ENCODE data around the gene MAP1LC3A.

The MAP1LC3A gene

DNA sequence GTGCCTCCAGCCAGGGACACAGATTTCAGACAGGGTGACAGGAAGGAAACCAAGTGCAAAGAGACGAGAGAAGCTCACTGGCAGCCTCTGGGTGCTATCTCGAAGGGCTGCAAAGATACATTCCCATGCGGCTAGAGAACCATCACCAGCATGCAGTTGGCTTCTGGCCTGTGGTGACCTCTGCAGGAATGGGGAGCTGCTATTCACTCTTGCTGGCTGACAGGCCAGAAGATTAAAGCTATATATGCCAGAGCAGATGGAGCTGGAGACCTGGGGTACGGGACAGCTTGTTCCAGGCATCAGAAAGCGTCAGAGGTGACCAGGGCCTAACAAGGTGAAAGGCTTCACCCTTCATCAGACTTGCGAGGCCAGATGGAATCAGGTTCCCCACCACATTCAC is 20.0 kb downstream of the MAP1LC3A start:
- DNase-seq: no peak

DNA sequence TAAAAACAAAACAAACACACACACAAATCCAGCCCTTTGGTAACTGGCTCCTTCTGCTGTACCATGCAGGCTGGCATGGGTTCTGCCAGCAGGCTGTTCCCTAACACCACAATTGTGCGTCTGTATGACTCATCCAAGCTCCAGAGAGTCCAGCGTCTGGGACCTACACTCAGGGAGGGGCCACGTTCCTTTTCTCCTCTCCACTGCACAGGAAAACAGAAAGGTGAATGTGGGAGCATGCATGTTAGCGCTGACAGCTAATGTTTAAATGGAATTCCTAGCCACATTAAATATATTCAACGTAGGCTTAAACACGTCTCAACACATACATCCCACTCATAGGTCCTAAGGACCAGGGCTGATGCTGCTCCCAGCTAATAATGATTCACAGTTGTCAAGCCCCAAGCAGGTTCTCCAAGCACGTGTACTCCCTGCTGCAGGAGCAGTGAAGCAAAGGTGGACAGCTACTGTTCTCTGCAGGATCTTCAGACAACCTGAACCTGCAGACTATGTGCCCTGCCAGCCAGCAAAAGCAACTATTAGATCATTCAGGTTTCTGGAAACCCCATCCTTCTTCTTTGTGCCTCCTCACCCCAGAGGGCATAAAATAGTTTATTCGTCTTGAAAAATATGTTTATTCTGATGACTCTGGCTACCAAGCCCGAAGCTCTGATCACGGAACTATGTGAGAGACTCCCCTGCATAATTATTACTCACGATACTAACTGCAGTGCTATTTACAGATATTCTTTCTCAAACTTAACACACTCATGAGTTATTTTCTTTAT is 20.9 kb downstream of the MAP1LC3A start:
- DNase-seq: no peak

DNA sequence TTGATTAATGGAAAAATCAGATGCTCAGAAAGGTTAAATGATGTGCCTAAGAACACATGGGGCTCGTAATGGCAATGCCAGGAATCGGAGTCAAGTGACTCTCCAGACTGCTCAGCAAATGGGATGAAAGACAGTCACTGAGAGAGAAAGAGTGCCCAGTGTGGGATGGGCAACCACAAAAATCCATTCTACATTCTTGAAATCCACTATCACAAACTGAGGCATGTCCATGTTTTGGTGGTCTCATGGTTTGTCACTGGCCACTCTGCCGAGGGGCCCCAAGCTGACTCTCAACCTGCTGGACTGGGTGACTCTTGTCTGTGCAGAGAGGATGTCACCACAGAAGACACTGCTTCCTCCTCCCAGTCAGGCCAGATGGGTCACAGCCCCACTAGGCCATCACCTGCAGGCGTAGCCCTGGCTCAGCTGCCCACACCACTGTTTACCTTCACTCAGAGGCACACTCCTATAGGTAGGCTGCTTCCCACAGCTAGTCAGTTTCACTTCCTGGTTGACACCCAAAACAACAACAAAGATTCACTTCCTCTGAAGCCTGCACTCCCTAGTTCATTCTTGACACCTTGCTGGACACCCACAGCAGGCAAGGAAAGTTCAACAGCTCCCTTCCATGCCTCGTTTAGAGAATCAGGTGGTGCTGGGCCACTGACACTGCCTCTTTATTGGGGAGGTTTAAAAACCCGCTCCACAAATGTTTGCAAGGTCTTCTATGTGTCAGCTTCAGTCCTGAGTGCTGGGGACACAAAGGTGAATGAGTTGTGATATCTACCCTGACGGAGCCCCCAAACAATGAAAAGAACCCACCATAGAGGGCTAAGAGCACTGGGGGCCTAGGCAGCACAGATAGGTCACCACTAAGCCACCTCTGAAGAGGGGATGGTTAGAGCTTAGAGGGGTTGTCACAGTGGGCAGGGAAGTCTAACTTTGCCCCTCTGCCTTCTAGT is 21.7 kb downstream of the MAP1LC3A start:
- DNase-seq: no peak

DNA sequence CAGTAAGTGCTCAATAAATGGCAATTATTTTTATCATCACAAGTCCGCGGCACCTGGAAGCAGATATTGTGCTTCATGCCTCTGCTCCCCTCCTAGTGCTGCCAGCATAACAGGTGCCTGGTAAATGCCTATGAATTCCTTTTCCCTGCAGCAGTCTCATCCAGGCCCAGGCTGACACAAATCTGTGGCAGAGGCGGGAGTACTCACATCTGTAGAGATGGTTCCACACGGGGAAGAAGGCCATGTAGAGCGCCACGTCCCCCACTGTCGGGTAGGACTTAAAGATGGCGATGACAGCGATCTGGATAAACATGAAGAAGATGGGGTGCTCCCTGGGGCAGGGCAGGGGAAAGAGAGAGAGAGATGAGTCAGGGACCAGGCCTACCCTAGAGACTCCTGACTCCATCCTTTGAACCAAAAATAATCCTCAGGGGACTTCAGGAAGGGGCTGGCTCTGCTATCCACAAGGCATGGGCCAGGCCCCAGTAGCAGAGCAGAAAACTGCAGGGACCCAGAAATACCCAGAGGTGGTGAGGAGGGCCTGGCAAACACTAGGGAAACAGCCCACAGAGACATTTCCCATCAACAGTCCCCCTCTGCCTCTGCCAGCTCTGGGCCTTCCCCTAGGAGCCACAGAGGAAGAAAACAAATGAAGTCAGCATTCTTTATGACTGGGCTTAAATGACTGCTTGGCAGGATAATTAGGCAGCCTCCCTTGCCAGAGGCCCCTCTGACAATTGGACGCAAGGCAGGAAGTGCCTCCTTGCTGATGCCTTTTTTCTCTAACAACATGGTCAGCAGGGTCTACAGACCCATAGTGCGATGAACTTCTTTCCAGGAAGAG is 23.0 kb downstream of the MAP1LC3A start:
- no peak for DNase-seq

DNA sequence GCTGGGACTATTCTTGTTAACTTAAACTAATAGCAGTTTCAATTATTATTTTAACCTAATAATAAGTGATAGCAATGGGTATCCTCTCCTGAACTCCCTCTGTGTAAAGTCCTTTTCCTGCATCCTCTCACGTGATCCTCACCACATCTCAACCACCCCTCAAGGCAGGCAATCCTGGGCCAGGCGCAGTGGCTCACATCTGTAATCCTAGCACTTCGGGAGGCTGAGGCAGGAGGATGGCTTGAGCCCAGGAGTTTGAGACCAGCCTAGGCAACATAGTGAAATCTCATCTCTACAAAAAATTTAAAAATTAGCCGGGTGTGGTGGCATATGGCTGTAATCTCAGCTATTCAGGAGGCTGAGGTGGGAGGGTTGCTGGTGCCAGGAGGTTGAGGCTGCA is 23.7 kb downstream of the MAP1LC3A start:
- no peak for DNase-seq

DNA sequence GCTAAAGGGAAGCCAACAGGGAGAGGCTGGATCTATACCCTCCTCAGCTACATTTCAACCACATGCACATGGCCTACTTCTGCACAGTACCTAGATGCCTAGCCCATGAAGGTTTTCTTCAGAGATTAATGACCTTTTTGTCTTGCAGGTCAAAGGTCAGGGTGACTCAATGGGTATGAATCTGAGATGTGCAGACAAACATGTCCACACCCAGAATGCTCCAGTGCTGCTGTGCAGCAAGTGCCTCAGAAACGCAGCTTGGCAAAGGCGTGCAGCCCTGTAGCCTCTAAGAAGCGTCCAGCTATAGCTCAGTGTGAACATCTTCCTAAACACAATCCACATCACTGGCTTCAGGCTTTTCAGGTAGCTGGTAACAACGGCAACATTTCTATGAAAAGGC is 24.4 kb downstream of the MAP1LC3A start:
- no peak for DNase-seq

DNA sequence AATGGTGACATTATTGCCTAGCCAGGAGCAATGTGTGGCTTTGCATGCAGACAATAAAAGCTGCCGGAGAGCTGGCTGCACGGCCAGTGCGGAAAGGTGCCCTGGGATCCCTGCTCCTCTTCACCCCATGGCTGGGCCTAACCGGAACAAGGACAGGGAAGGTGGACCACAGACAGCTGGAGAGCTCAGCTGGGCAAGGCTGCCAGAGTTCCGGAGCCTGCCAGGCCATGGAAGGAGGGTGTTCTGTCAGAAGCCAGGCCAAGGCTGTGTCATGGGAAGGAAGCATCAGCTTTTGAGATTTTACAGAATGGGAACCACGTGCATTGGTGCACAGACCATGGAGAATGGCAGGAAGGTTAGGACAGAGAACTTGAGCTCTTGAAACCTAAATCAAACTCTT is 25.0 kb downstream of the MAP1LC3A start:
- DNase-seq: no peak

DNA sequence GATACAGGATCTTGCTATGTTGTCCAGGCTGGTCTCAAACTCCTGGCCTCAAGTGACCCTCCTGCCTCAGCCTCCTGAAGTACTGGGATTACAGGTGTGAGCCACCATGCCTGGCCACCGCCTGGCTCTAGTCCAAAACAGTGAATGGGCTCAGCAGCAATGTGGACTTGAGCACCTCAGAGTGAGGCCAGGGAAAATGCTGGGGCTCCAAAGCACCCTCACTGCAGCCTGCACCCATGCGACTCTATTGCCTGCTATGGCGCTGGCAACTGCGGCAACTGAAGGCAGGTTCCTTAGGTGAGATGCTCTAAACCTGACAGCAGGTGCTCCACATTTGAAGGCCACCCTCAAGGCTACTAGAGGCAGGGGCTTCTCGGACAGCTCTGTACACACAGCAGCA is 26.5 kb downstream of the MAP1LC3A start:
- DNase-seq: no peak

DNA sequence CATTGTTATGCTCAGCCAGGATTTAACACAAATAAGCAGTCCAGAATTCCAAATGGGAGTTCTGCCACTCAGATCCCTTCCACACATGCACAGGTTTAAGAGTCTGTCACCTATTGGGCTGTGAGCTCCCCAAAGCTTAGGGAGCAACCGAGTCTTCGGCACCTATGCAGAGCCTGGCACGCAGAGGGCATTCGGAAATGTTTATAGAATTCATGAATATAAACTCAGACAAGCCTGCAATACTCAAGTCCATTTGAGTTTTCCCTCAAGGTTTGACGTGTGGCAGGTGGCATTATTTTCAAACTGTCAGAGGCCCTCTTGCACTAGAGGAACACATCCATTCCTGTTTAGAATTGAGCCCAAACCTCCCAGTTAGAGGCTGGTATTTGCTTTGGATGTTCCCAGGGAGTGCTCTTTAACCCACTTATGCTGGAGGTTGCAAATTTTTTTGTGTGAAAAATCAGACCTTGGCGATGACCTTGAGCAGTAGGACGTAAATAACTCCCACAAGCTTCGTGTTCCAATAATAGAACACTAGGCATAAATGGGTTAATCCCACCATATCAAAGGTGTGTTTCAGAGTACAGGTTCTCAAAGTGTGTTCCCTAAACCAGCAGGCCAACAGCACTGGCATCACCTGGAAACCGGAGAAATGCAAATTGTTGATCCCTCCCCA is 28.1 kb downstream of the MAP1LC3A start:
- DNase-seq: no peak

DNA sequence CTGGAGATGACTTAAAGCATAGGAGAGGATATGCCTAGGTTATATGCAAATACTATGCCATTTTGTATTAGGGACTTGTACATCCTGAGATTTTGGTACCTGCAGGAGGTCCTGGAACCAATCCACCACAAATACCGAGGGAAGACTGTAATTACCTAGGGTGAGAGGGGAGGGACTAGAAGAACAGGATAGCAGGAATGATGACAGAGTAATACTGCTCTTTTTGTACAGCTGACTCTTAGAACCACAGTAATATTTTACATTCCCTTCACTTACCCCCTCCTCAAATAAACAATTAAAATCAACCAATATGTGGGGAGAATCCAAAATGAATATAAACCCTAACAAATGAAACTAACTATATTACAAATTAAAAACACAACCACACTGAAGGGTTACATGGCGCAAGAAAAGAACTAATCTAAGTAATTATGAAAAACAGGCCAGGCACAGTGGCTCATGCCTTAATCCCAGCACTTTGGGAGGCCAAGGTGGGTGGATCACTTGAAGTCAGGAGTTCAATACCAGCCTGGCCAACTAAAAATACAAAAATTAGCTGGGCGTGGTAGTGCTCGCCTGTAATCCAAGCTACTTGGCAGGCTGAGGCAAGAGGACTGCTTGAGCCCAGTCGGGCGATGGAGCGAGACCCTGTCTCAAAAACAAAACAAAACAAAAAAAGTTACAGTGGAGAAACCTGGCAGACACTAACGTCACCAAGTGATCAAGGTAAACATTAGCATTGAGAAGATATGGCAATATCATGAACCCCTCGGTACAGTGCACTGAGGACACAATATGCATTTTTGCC is 37.1 kb downstream of the MAP1LC3A start:
- no peak for DNase-seq

DNA sequence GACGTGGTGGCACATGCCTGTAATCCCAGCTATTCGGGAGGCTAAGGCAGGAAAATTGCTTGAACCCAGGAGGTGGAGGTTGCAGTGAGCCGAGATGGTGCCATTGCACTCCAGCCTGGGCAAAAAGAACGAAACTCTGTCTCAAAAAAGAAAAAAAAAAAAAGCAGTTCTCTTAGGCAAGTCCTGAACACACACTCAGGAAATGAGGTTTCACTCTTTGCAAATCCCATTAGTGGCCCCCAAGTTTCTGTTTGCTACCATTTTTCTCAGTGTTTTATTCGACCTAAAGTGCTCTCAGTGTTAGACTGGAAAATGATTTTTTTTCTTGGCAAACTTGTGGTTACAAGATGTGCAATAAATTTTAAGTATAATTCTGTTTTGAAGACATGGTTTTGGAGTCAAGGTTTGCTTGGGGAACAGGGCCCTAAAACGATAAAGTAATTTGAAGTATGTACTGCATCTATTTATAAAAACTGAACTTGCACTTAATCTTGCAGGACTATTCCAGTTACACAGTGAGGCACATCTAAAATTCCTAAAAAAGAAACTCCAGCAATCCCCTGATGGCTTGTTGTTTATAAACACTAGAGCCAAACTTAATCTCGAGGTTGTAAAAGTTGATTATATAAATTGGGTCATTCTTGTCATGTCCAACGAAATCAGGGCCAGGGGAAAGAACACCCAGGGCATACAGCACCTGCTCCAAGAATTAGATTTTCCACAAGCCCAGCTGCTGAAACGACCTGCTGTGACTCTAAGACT is 42.6 kb downstream of the MAP1LC3A start:
- DNase-seq: no peak

DNA sequence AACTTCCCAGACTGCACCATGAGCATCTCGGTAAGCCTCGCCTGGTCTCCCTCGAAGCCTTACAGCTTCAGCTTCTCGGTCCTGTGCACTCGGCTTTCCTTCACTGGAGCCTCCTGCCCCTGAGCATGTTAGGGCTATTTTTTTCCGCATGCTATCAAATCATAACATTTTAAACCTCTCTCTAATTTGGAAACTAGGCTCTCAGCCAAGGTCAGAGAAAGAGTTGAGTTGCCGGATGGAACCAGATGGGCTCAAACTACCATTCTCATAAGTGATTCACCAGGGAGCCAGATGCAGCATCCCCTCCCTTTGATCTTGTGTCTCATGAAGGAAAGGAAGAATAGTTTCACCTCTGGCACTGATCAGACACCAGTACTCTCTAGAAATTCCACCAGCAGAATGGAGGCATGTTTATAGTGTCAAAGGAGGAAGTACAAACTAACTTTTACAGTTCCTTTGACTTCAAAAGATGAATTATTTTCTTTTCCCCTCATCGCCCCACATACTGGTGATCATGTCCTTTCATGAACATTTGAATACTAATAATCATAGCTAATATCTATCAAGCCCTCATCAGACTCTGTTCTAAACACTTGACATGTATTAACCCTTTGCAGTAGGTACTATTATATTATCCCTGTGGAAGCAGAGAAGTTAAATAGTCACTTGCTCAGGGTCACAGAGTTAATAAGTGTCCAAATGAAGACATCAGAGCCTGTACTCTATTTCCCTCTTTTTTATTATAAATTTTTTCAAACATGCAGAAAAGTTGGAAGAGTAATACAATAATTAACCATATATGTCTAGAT is 46.7 kb downstream of the MAP1LC3A start:
- DNase-seq: no peak

DNA sequence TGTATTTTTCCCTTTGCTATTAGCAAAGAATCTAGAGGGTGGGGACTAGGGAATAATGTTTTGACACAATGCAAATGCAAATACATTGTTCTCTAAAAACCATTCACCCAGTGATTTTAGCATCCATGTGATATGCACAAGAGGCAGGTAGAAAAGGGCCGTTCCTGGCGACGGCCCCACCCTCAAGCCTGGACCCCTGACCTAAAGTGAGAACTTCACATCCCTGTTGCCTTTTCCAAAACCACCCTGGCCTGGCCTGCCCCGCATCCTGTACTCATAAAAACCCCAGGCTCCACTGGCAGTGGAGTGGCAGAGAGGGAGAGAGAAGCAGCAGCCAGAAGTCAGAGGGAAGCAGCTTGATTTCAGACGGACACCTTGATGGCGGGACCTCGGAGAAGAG is 48.5 kb downstream of the MAP1LC3A start:
- DNase-seq: no peak

Data from NCI-H1092 (cell line).